Hepatocyte (in vitro differentiated cells): Measurements from ENCODE around the gene SLTM. TPM values are rescaled to one million over a fixed set of nuclear protein-coding genes. Genes with fewer than 3 reads are reported as not detected.
A peak's percentile ranks its signal among the peaks of the same experiment; 100 is the strongest.

Experiments
- DNase-seq: peaks from one replicate; pipeline ENCODE4 v3.0.0-alpha.2; 2016; ENCODE audit warnings: low spot score
- H2AFZ ChIP-seq: fragments of 200-600 bp; sonication (generic); 2 replicates; pipeline ENCODE4 v1.6.0; 2016; ENCODE audit warnings: antibody characterized with exemption, mild to moderate bottlenecking
- H3K27ac ChIP-seq: fragments of 200-600 bp; sonication (generic); 2 replicates; pipeline ENCODE4 v1.5.1; 2016; ENCODE audit warnings: mild to moderate bottlenecking
- H3K27me3 ChIP-seq: fragments of 200-600 bp; sonication (generic); 2 replicates; pipeline ENCODE4 v1.6.1; 2016
- H3K36me3 ChIP-seq: fragments of 200-600 bp; sonication (generic); replicated peaks from 2 replicates; pipeline ENCODE4 v1.5.1; 2016; ENCODE audit warnings: low read depth; ENCODE audit not compliant: insufficient read depth
- H3K4me1 ChIP-seq: fragments of 200-600 bp; sonication (generic); 2 replicates; pipeline ENCODE4 v1.5.1; 2016; ENCODE audit warnings: mild to moderate bottlenecking, moderate library complexity; ENCODE audit not compliant: insufficient read depth
- H3K4me2 ChIP-seq: fragments of 200-600 bp; sonication (generic); 2 replicates; pipeline ENCODE4 v1.6.0; 2016
- H3K4me3 ChIP-seq: fragments of 200-600 bp; sonication (generic); 2 replicates; pipeline ENCODE4 v1.5.1; 2016; ENCODE audit warnings: mild to moderate bottlenecking
- H3K79me2 ChIP-seq: fragments of 200-600 bp; sonication (generic); 2 replicates; pipeline ENCODE4 v1.6.0; 2017; ENCODE audit warnings: mild to moderate bottlenecking
- H3K9me2 ChIP-seq: fragments of 200-600 bp; sonication (generic); replicated peaks from 2 replicates; pipeline ENCODE4 v1.6.0; 2017; ENCODE audit warnings: mild to moderate bottlenecking; ENCODE audit not compliant: insufficient read depth
- H3K9me3 ChIP-seq: fragments of 200-600 bp; sonication (generic); 2 replicates; pipeline ENCODE4 v1.5.1; 2016; ENCODE audit warnings: low read depth, mild to moderate bottlenecking
- H4K20me1 ChIP-seq: fragments of 200-600 bp; sonication (generic); 2 replicates; pipeline ENCODE4 v1.6.0; 2016; ENCODE audit warnings: mild to moderate bottlenecking; ENCODE audit not compliant: insufficient read depth, poor library complexity, severe bottlenecking
- CTCF ChIP-seq: fragments of 200-600 bp; sonication (generic); IDR thresholded peaks from 2 replicates; pipeline ENCODE4 v1.5.1; 2016; ENCODE audit warnings: antibody characterized with exemption, mild to moderate bottlenecking; ENCODE audit not compliant: poor library complexity
- EZH2 ChIP-seq: fragments of 200-600 bp; sonication (generic); IDR thresholded peaks from 2 replicates; pipeline ENCODE4 v1.6.1; 2016; ENCODE audit warnings: antibody characterized with exemption, mild to moderate bottlenecking, borderline replicate concordance
- EZH2phosphoT487 ChIP-seq: fragments of 200-600 bp; sonication (generic); IDR thresholded peaks from one replicate; pipeline ENCODE4 v1.6.1; 2018; ENCODE audit warnings: antibody characterized with exemption, mild to moderate bottlenecking, low read depth, moderate library complexity; ENCODE audit not compliant: unreplicated experiment, severe bottlenecking
- WGBS: methylation state at CpG from one replicate; pipeline ENCODE4 v1.1.6; 2016; ENCODE audit warnings: low lambda C conversion rate; ENCODE audit errors: missing lambda C conversion rate; 5-methylcytosine and 5-hydroxymethylcytosine counted together
- polyA plus RNA-seq: library from polyadenylated mRNA; unstranded; fragments of >200 nt; fragmentation: Nextera tagmentation; extraction: Ambion mirVana; gene quantifications from 2 replicates; pipeline ENCODE4 v1.2.1, GENCODE V29; 2016
- total RNA-seq: library from RNA; depleted of rRNA; stranded (reverse); fragments of >200 nt; gene quantifications from 2 replicates; pipeline ENCODE4 v1.2.3, GENCODE V29; 2014

Gene SLTM
- total and polyA plus RNA-seq, 2 experiments from 2014 or later: 73.0 to 75.0 TPM

GRCh38 chr15:58980351-58980939 lies 47.0 kb upstream of the SLTM start:
- H3K9me2 ChIP-seq: no peaks in the 10 kb centered on the region
- WGBS: 19% methylated on average over 5 of the region's 5 CpGs
- no peaks in the 10 kb centered on the region for H4K20me1 ChIP-seq
- DNase-seq: peak; percentile 25
- no peaks in the 10 kb centered on the region for H3K9me3 ChIP-seq
- no peak overlapping the region for H3K4me3 ChIP-seq
- TF ChIP-seq EZH2phosphoT487 (no peak), CTCF (peak; percentile 68), EZH2 (no peak)
- H3K36me3 ChIP-seq: no peaks in the 10 kb centered on the region
- H2AFZ ChIP-seq: no peak overlapping the region
- no peaks in the 10 kb centered on the region for H3K4me1 ChIP-seq
- H3K27ac ChIP-seq: no peak overlapping the region
- H3K79me2 ChIP-seq: no peaks in the 10 kb centered on the region
- H3K27me3 ChIP-seq: no peaks in the 10 kb centered on the region
- H3K4me2 ChIP-seq: no peak overlapping the region

- Histone ChIP-seq H3K79me2 (no peaks in the 10 kb centered on the region), H3K4me1 (no peaks in the 10 kb centered on the region), H3K9me2 (no peaks in the 10 kb centered on the region), H3K4me3 (no peak overlapping the region), H2AFZ (no peak overlapping the region), H4K20me1 (no peaks in the 10 kb centered on the region), H3K36me3 (no peaks in the 10 kb centered on the region), H3K9me3 (no peaks in the 10 kb centered on the region), H3K4me2 (no peak overlapping the region), H3K27ac (no peak overlapping the region), H3K27me3 (no peaks in the 10 kb centered on the region)
- DNase-seq: no peak
- TF ChIP-seq EZH2 (no peak), CTCF (no peak), EZH2phosphoT487 (no peak)
Observed at GRCh38 chr15:58977887-58978286, 44.4 kb upstream of the SLTM start.

GRCh38 chr15:58967479-58967878 lies 34.0 kb upstream of the SLTM start:
- H3K4me1 ChIP-seq: no peaks in the 10 kb centered on the region
- H3K36me3 ChIP-seq: no peaks in the 10 kb centered on the region
- 96% methylated on average over 2 of the region's 2 CpGs for WGBS
- H2AFZ ChIP-seq: no peak overlapping the region
- no peak for TF ChIP-seq EZH2phosphoT487
- TF ChIP-seq CTCF: no peak
- TF ChIP-seq EZH2: no peak
- H3K27ac ChIP-seq: no peak overlapping the region
- H3K27me3 ChIP-seq: no peaks in the 10 kb centered on the region
- DNase-seq: no peak
- no peaks in the 10 kb centered on the region for H3K9me3 ChIP-seq
- no peaks in the 10 kb centered on the region for H3K9me2 ChIP-seq
- no peaks in the 10 kb centered on the region for H4K20me1 ChIP-seq
- no peak overlapping the region for H3K4me3 ChIP-seq
- no peak overlapping the region for H3K4me2 ChIP-seq
- no peaks in the 10 kb centered on the region for H3K79me2 ChIP-seq

GRCh38 chr15:58966698-58967097 lies 33.2 kb upstream of the SLTM start:
- Histone ChIP-seq H3K79me2 (no peaks in the 10 kb centered on the region), H4K20me1 (no peaks in the 10 kb centered on the region), H2AFZ (no peak overlapping the region), H3K9me3 (no peaks in the 10 kb centered on the region), H3K4me2 (no peak overlapping the region), H3K4me1 (no peaks in the 10 kb centered on the region), H3K36me3 (no peaks in the 10 kb centered on the region), H3K9me2 (no peaks in the 10 kb centered on the region), H3K4me3 (no peak overlapping the region), H3K27ac (no peak overlapping the region), H3K27me3 (no peaks in the 10 kb centered on the region)
- whole genome bisulfite sequencing: 79% methylated on average over 3 of the region's 3 CpGs
- TF ChIP-seq CTCF (no peak), EZH2 (no peak), EZH2phosphoT487 (no peak)
- DNase-seq: no peak
